Body of pancreas (tissue), 4 donors: ENCODE results near the gene MYOM1.

Experiments used
- CTCF ChIP-seq, 7 experiments: fragments of 450-650 bp in 4 of 7; fragments of 200-600 bp in 3 of 7; sonication (generic) in 3 of 7; IDR thresholded peaks; one replicate each; pipeline ENCODE4 v1.5.1; 2016 to 2019; ENCODE audit warnings: antibody characterized with exemption in 7 of 7
- POLR2A ChIP-seq, 3 donors: fragments of 450-650 bp; IDR thresholded peaks; one replicate each; pipeline ENCODE4 v1.6.1; 2016; ENCODE audit warnings: antibody characterized with exemption in 3 of 3, mild to moderate bottlenecking in 2 of 3

DNA sequence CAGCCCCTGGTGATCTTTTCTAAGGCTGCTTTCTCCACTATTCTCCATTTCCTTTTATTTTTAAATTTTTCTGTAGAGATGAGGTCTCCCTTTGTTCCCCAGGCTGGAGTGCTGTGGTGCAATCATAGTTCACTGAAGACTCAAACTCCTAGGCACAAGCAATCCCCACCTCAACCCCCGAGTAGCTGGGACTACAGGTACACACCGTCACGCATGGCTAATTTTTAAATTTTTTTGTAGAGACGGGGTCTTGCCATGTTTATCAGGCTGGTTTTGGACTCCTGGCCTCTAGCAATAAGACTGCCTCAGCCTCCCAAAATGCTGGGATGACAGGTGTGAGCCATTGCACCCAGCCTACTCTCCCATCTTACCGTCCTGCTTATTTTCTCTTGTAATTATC, 184.1 kb downstream of the MYOM1 start:
- TF ChIP-seq POLR2A (IDR thresholded peaks at IDR 0.05) (no peak), CTCF (IDR thresholded peaks at IDR 0.05) (no peak)
